SH-SY5Y (cell line): ENCODE results near the gene CCL7.

Experiments used
- GATA2 ChIP-seq: IDR thresholded peaks from 2 replicates; pipeline ENCODE4 v1.6.1; 2011; ENCODE audit warnings: mild to moderate bottlenecking, low read depth, low read length
- GATA3 ChIP-seq: IDR thresholded peaks from 2 replicates; pipeline ENCODE4 v1.6.1; 2011; ENCODE audit warnings: low read depth, mild to moderate bottlenecking, low read length, moderate library complexity

GRCh38 chr17:34299027-34299426, 29.0 kb downstream of the CCL7 start:
- TF ChIP-seq GATA2 = no peak
- TF ChIP-seq GATA3 = no peak
